ENCODE measurements around the gene PERM1.

PERM1 gene

GRCh38 chr1:930633-931138 is 51.2 kb downstream of the PERM1 start:
- H3K4me3 ChIP-seq (ENCODE audit: low read length, poor library complexity, severe bottlenecking): no peak overlapping the region
- no peaks in the 10 kb centered on the region for H4K20me1 ChIP-seq (ENCODE audit: insufficient read depth, low read length, poor library complexity, severe bottlenecking)
- H3F3A ChIP-seq (ENCODE audit: low read depth): no peaks in the 10 kb centered on the region
- H3K9me2 ChIP-seq (replicated peaks; ENCODE audit: low read depth, low read length): no peaks in the 10 kb centered on the region
- no peaks in the 10 kb centered on the region for H3K9me3 ChIP-seq (ENCODE audit: insufficient read depth, low read depth, low read length)
- no peaks in the 10 kb centered on the region for H3K36me3 ChIP-seq (ENCODE audit: insufficient read depth, low read length)
- H3K4me1 ChIP-seq (ENCODE audit: insufficient read depth, low read length, poor library complexity, severe bottlenecking): peaks cover 21% of the 10 kb centered on the region
- no peak overlapping the region for H3K9ac ChIP-seq (ENCODE audit: low read depth, low read length, poor library complexity, severe bottlenecking)
- no peaks in the 10 kb centered on the region for H3K27me3 ChIP-seq (ENCODE audit: insufficient read depth, low read length, poor library complexity, severe bottlenecking)
- no peak overlapping the region for H3K4me2 ChIP-seq (ENCODE audit: low read depth, low read length, poor library complexity, severe bottlenecking)
- no peaks in the 10 kb centered on the region for H3K79me2 ChIP-seq (ENCODE audit: insufficient read depth, low read length)
- no peak overlapping the region for H2AFZ ChIP-seq (ENCODE audit: low read length)
- TF ChIP-seq EZH2phosphoT487 (IDR thresholded peaks at IDR 0.05; ENCODE audit: borderline replicate concordance) (no peak), CTCF (conservative IDR thresholded peaks at IDR 0.05; ENCODE audit: low read length) (no peak)

- H3K27me3 ChIP-seq (ENCODE audit: insufficient read depth, low read length, poor library complexity, severe bottlenecking): no peaks in the 10 kb centered on the region
- H2AFZ ChIP-seq (ENCODE audit: low read length): no peak overlapping the region
- no peaks in the 10 kb centered on the region for H3F3A ChIP-seq (ENCODE audit: low read depth)
- H3K79me2 ChIP-seq (ENCODE audit: insufficient read depth, low read length): no peaks in the 10 kb centered on the region
- H4K20me1 ChIP-seq (ENCODE audit: insufficient read depth, low read length, poor library complexity, severe bottlenecking): no peaks in the 10 kb centered on the region
- H3K9ac ChIP-seq (ENCODE audit: low read depth, low read length, poor library complexity, severe bottlenecking): no peak overlapping the region
- no peaks in the 10 kb centered on the region for H3K9me3 ChIP-seq (ENCODE audit: insufficient read depth, low read depth, low read length)
- no peak overlapping the region for H3K4me2 ChIP-seq (ENCODE audit: low read depth, low read length, poor library complexity, severe bottlenecking)
- peaks cover 22% of the 10 kb centered on the region for H3K4me1 ChIP-seq (ENCODE audit: insufficient read depth, low read length, poor library complexity, severe bottlenecking)
- H3K36me3 ChIP-seq (ENCODE audit: insufficient read depth, low read length): no peaks in the 10 kb centered on the region
- H3K4me3 ChIP-seq (ENCODE audit: low read length, poor library complexity, severe bottlenecking): no peak overlapping the region
- no peak for TF ChIP-seq CTCF (conservative IDR thresholded peaks at IDR 0.05; ENCODE audit: low read length)
- TF ChIP-seq EZH2phosphoT487 (IDR thresholded peaks at IDR 0.05; ENCODE audit: borderline replicate concordance): no peak
- H3K9me2 ChIP-seq (replicated peaks; ENCODE audit: low read depth, low read length): no peaks in the 10 kb centered on the region
Measured at GRCh38 chr1:929712-930632, 51.9 kb downstream of the PERM1 start.

- H3K9ac ChIP-seq (ENCODE audit: low read depth, low read length, poor library complexity, severe bottlenecking): no peak overlapping the region
- H2AFZ ChIP-seq (ENCODE audit: low read length): no peak overlapping the region
- no peaks in the 10 kb centered on the region for H3F3A ChIP-seq (ENCODE audit: low read depth)
- TF ChIP-seq CTCF (conservative IDR thresholded peaks at IDR 0.05; ENCODE audit: low read length) (no peak), EZH2phosphoT487 (IDR thresholded peaks at IDR 0.05; ENCODE audit: borderline replicate concordance) (no peak)
- no peaks in the 10 kb centered on the region for H3K36me3 ChIP-seq (ENCODE audit: insufficient read depth, low read length)
- H3K9me2 ChIP-seq (replicated peaks; ENCODE audit: low read depth, low read length): no peaks in the 10 kb centered on the region
- no peaks in the 10 kb centered on the region for H4K20me1 ChIP-seq (ENCODE audit: insufficient read depth, low read length, poor library complexity, severe bottlenecking)
- H3K79me2 ChIP-seq (ENCODE audit: insufficient read depth, low read length): no peaks in the 10 kb centered on the region
- H3K9me3 ChIP-seq (ENCODE audit: insufficient read depth, low read depth, low read length): no peaks in the 10 kb centered on the region
- no peak overlapping the region for H3K4me2 ChIP-seq (ENCODE audit: low read depth, low read length, poor library complexity, severe bottlenecking)
- no peak overlapping the region for H3K4me3 ChIP-seq (ENCODE audit: low read length, poor library complexity, severe bottlenecking)
- H3K27me3 ChIP-seq (ENCODE audit: insufficient read depth, low read length, poor library complexity, severe bottlenecking): no peaks in the 10 kb centered on the region
- peaks cover 22% of the 10 kb centered on the region for H3K4me1 ChIP-seq (ENCODE audit: insufficient read depth, low read length, poor library complexity, severe bottlenecking)
Measured at GRCh38 chr1:928825-929661, 52.9 kb downstream of the PERM1 start.

Data from Loucy (cell line).